ENCODE measurements around the gene BBS12. TPM values are rescaled to one million over a fixed set of nuclear protein-coding genes. Genes with fewer than 3 reads are reported as not detected.
A peak's percentile ranks its signal among the peaks of the same experiment; 100 is the strongest.

BBS12 gene
- total RNA-seq, 2 experiments from 2014 or later = 0.72 to 1.2 TPM

GRCh38 chr4:122742933-122743829 is 10.7 kb downstream of the BBS12 start:
- DNase-seq = no peak
- Mint-ChIP-seq H3K27me3 (no peaks in the 10 kb centered on the region), H3K4me1 (no peaks in the 10 kb centered on the region), H3K27ac (no peak overlapping the region), H3K4me3 (no peak overlapping the region), H3K36me3 (peaks cover 27% of the 10 kb centered on the region), H3K9me3 (peaks cover 17% of the 10 kb centered on the region)

GRCh38 chr4:122744229-122744628 is 11.7 kb downstream of the BBS12 start:
- Mint-ChIP-seq H3K27me3 (no peaks in the 10 kb centered on the region), H3K4me1 (no peaks in the 10 kb centered on the region), H3K27ac (no peak overlapping the region), H3K36me3 (peaks cover 23% of the 10 kb centered on the region), H3K9me3 (peaks cover 15% of the 10 kb centered on the region), H3K4me3 (no peak overlapping the region)
- DNase-seq = no peak

GRCh38 chr4:122746485-122746965 is 14.0 kb downstream of the BBS12 start:
- Mint-ChIP-seq H3K27me3 (peaks cover 17% of the 10 kb centered on the region), H3K4me3 (no peak overlapping the region), H3K36me3 (peaks cover 20% of the 10 kb centered on the region), H3K9me3 (peaks cover 10% of the 10 kb centered on the region), H3K27ac (no peak overlapping the region), H3K4me1 (no peaks in the 10 kb centered on the region)
- no peak for DNase-seq

GRCh38 chr4:122747068-122747467 is 14.6 kb downstream of the BBS12 start:
- no peak for DNase-seq
- Mint-ChIP-seq H3K9me3 (peaks cover 10% of the 10 kb centered on the region), H3K27ac (no peak overlapping the region), H3K36me3 (peaks cover 16% of the 10 kb centered on the region), H3K27me3 (peaks cover 23% of the 10 kb centered on the region), H3K4me3 (no peak overlapping the region), H3K4me1 (no peaks in the 10 kb centered on the region)

GRCh38 chr4:122747883-122748282 is 15.4 kb downstream of the BBS12 start:
- H3K4me3 Mint-ChIP-seq = no peak overlapping the region
- H3K27ac Mint-ChIP-seq = no peak overlapping the region
- DNase-seq = no peak
- H3K9me3 Mint-ChIP-seq = peaks cover 10% of the 10 kb centered on the region
- H3K27me3 Mint-ChIP-seq = peaks cover 28% of the 10 kb centered on the region
- H3K4me1 Mint-ChIP-seq = no peaks in the 10 kb centered on the region
- H3K36me3 Mint-ChIP-seq = peaks cover 8% of the 10 kb centered on the region

- Mint-ChIP-seq H3K27ac (no peak overlapping the region), H3K36me3 (no peaks in the 10 kb centered on the region), H3K27me3 (peaks cover 39% of the 10 kb centered on the region)
These were observed 17.4 kb downstream of the BBS12 start for GRCh38 chr4:122749704-122750454.

GRCh38 chr4:122755675-122756074 is 23.2 kb downstream of the BBS12 start:
- Mint-ChIP-seq H3K27me3 (peaks cover 50% of the 10 kb centered on the region), H3K27ac (no peak overlapping the region), H3K36me3 (no peaks in the 10 kb centered on the region), H3K4me3 (no peak overlapping the region), H3K4me1 (peaks cover 8% of the 10 kb centered on the region), H3K9me3 (no peaks in the 10 kb centered on the region)
- DNase-seq = no peak

More at GRCh38 chr4:122749704-122750454, 17.4 kb downstream of the BBS12 start:
- no peak overlapping the region for H3K4me3 Mint-ChIP-seq
- H3K4me1 Mint-ChIP-seq = no peaks in the 10 kb centered on the region
- peaks cover 3% of the 10 kb centered on the region for H3K9me3 Mint-ChIP-seq
- no peak for DNase-seq

GRCh38 chr4:122758033-122758432 is 25.5 kb downstream of the BBS12 start:
- Mint-ChIP-seq H3K4me3 (no peak overlapping the region), H3K27ac (no peak overlapping the region), H3K36me3 (no peaks in the 10 kb centered on the region), H3K27me3 (peaks cover 30% of the 10 kb centered on the region), H3K4me1 (peaks cover 21% of the 10 kb centered on the region), H3K9me3 (no peaks in the 10 kb centered on the region)
- DNase-seq = no peak

- Mint-ChIP-seq H3K4me3 (no peak overlapping the region), H3K27me3 (peaks cover 22% of the 10 kb centered on the region), H3K9me3 (no peaks in the 10 kb centered on the region), H3K36me3 (no peaks in the 10 kb centered on the region), H3K4me1 (peaks cover 36% of the 10 kb centered on the region), H3K27ac (no peak overlapping the region)
- no peak for DNase-seq
These were observed 27.3 kb downstream of the BBS12 start for GRCh38 chr4:122759639-122760310.

GRCh38 chr4:122762520-122762919 is 30.0 kb downstream of the BBS12 start:
- no peaks in the 10 kb centered on the region for H3K36me3 Mint-ChIP-seq
- H3K9me3 Mint-ChIP-seq = no peaks in the 10 kb centered on the region
- peak overlapping the region; percentile 76 for H3K27ac Mint-ChIP-seq
- peaks cover 10% of the 10 kb centered on the region for H3K27me3 Mint-ChIP-seq
- H3K4me1 Mint-ChIP-seq = peaks cover 41% of the 10 kb centered on the region
- DNase-seq = peak; percentile 11
- no peak overlapping the region for H3K4me3 Mint-ChIP-seq

- Mint-ChIP-seq H3K4me1 (peaks cover 37% of the 10 kb centered on the region), H3K9me3 (no peaks in the 10 kb centered on the region), H3K36me3 (no peaks in the 10 kb centered on the region), H3K27me3 (peaks cover 4% of the 10 kb centered on the region), H3K27ac (peak overlapping the region; percentile 76), H3K4me3 (no peak overlapping the region)
- DNase-seq = no peak
These were observed 30.6 kb downstream of the BBS12 start for GRCh38 chr4:122762966-122763716.

- DNase-seq = no peak
- no peaks in the 10 kb centered on the region for H3K9me3 Mint-ChIP-seq
- H3K27me3 Mint-ChIP-seq = peaks cover 4% of the 10 kb centered on the region
- peak overlapping the region; percentile 76 for H3K27ac Mint-ChIP-seq
- no peaks in the 10 kb centered on the region for H3K36me3 Mint-ChIP-seq
- peak overlapping the region; percentile 43 for H3K4me3 Mint-ChIP-seq
- peaks cover 35% of the 10 kb centered on the region for H3K4me1 Mint-ChIP-seq
These were observed 31.7 kb downstream of the BBS12 start for GRCh38 chr4:122764071-122764820.

- H3K4me1 Mint-ChIP-seq = peaks cover 34% of the 10 kb centered on the region
- H3K27me3 Mint-ChIP-seq = peaks cover 4% of the 10 kb centered on the region
- H3K27ac Mint-ChIP-seq = peak overlapping the region; percentile 76
- H3K9me3 Mint-ChIP-seq = no peaks in the 10 kb centered on the region
- no peaks in the 10 kb centered on the region for H3K36me3 Mint-ChIP-seq
- peak overlapping the region; percentile 43 for H3K4me3 Mint-ChIP-seq
- DNase-seq = no peak
These were observed 32.3 kb downstream of the BBS12 start for GRCh38 chr4:122764821-122765215.

Data from activated naive CD8-positive, alpha-beta T cell treated with anti-CD3 and anti-CD28 coated beads for 36 hours (primary cell).